Measurements from ENCODE around the gene ATAD3A. TPM values are rescaled to one million over a fixed set of nuclear protein-coding genes. Genes with fewer than 3 reads are reported as not detected.

The ATAD3A gene
- total and polyA plus RNA-seq, 9 of the 15 experiments (the other 6 are each of a cell fraction or from before 2014, with no cell fraction given), result 0.10 to 173 (median 36.7) TPM

GRCh38 chr1:1511533-1512285, at the start of gene ATAD3A (continued):
- TF ChIP-seq HINFP (tag; conservative IDR thresholded peaks at IDR 0.05; ENCODE audit: low read depth) (no peak), ZNF232 (CRISPR knock-in tag; IDR thresholded peaks at IDR 0.05) (no peak), TOE1 (IDR thresholded peaks at IDR 0.05; ENCODE audit: borderline replicate concordance) (peak; percentile 94), TOE1 (CRISPR knock-in tag; IDR thresholded peaks at IDR 0.05; ENCODE audit: borderline replicate concordance, low read depth) (no peak), MTF1 (CRISPR knock-in tag; IDR thresholded peaks at IDR 0.05; ENCODE audit: borderline replicate concordance) (no peak), ZNF444 (CRISPR knock-in tag; IDR thresholded peaks at IDR 0.05) (no peak), CAMTA2 (CRISPR knock-in tag; conservative IDR thresholded peaks at IDR 0.05) (no peak), VEZF1 (CRISPR knock-in tag; IDR thresholded peaks at IDR 0.05) (peak; percentile 73), TCF7L2 (IDR thresholded peaks at IDR 0.05; ENCODE audit: low read depth, low read length) (no peak; the same call in 1 of the 2 replicates), MAFK (IDR thresholded peaks at IDR 0.05; ENCODE audit: low read length) (no peak; the same call in 1 of the 2 replicates), E4F1 (CRISPR knock-in tag; IDR thresholded peaks at IDR 0.05; ENCODE audit: borderline replicate concordance) (no peak), HMG20A (CRISPR knock-in tag; conservative IDR thresholded peaks at IDR 0.05) (no peak), CBX1 (IDR thresholded peaks at IDR 0.05; ENCODE audit: low read depth) (peak; percentile 79; the same call in 1 of the 2 replicates), CBX3 (IDR thresholded peaks at IDR 0.05; ENCODE audit: borderline replicate concordance in 1 of 2, low read length in 2 of 2) (peak in 1 of 2 experiments; percentile 65; a peak in 1 of 3 replicates)
- TF ChIP-seq, protein P1, sequence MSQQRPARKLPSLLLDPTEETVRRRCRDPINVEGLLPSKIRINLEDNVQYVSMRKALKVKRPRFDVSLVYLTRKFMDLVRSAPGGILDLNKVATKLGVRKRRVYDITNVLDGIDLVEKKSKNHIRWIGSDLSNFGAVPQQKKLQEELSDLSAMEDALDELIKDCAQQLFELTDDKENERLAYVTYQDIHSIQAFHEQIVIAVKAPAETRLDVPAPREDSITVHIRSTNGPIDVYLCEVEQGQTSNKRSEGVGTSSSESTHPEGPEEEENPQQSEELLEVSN (IDR thresholded peaks at IDR 0.05; ENCODE audit: borderline replicate concordance in 1 of 2, extremely low read depth in 1 of 2, insufficient read depth in 1 of 2, insufficient read length in 1 of 2, low read depth in 1 of 2, low read length in 1 of 2, poor library complexity in 1 of 2, severe bottlenecking in 1 of 2), result peak; percentile 82 to 85
- TF ChIP-seq, protein P2, sequence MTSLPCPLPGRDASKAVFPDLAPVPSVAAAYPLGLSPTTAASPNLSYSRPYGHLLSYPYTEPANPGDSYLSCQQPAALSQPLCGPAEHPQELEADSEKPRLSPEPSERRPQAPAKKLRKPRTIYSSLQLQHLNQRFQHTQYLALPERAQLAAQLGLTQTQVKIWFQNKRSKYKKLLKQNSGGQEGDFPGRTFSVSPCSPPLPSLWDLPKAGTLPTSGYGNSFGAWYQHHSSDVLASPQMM (CRISPR knock-in tag; IDR thresholded peaks at IDR 0.05), result no peak
- TF ChIP-seq, protein P3, sequence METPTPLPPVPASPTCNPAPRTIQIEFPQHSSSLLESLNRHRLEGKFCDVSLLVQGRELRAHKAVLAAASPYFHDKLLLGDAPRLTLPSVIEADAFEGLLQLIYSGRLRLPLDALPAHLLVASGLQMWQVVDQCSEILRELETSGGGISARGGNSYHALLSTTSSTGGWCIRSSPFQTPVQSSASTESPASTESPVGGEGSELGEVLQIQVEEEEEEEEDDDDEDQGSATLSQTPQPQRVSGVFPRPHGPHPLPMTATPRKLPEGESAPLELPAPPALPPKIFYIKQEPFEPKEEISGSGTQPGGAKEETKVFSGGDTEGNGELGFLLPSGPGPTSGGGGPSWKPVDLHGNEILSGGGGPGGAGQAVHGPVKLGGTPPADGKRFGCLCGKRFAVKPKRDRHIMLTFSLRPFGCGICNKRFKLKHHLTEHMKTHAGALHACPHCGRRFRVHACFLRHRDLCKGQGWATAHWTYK (CRISPR knock-in tag; IDR thresholded peaks at IDR 0.05), result peak; percentile 57; the same call in 1 of the 2 replicates

All from K562 (cell line).